Inflammatory macrophage (primary cell): ENCODE measurements around the gene MOGAT1.
A peak's percentile ranks its signal among the peaks of the same experiment; 100 is the strongest.
"Not testable (repeated sequence)": the region's sequence is repeated elsewhere in the genome, so short reads cannot be mapped to it uniquely, and the experiment has no call there.

Experiments
- DNase-seq, 2 donors: peaks; one replicate each; pipeline ENCODE4 v3.0.0-alpha.2; 2020 to 2022

Gene MOGAT1

GRCh38 chr2:222711315-222711940, 40.0 kb downstream of the MOGAT1 start:
- no peak for DNase-seq

GRCh38 chr2:222713002-222713401, 41.5 kb downstream of the MOGAT1 start:
- DNase-seq: no peak

- DNase-seq: no peak
Observed at GRCh38 chr2:222714361-222715241, 43.1 kb downstream of the MOGAT1 start.

- DNase-seq: no peak
Observed at GRCh38 chr2:222715742-222716141, 44.3 kb downstream of the MOGAT1 start.

GRCh38 chr2:222719787-222720186, 48.3 kb downstream of the MOGAT1 start:
- DNase-seq: peak; percentile 32 to 39

- not testable (repeated sequence) for DNase-seq
Observed at GRCh38 chr2:222721597-222721996, 50.1 kb downstream of the MOGAT1 start.

GRCh38 chr2:222722327-222722946, 51.0 kb downstream of the MOGAT1 start:
- DNase-seq: no peak

GRCh38 chr2:222724208-222724607, 52.8 kb downstream of the MOGAT1 start:
- no peak for DNase-seq

GRCh38 chr2:222728621-222729020, 57.2 kb downstream of the MOGAT1 start:
- DNase-seq: no peak

GRCh38 chr2:222730366-222730999, 59.0 kb downstream of the MOGAT1 start:
- DNase-seq: peak; percentile 72 to 75

- no peak for DNase-seq
Observed at GRCh38 chr2:222731201-222731621, 59.8 kb downstream of the MOGAT1 start.

GRCh38 chr2:222732489-222733178, 61.2 kb downstream of the MOGAT1 start:
- no peak for DNase-seq

- no peak for DNase-seq
Observed at GRCh38 chr2:222733470-222733845, 62.0 kb downstream of the MOGAT1 start.

- no peak for DNase-seq
Observed at GRCh38 chr2:222733846-222734702, 62.6 kb downstream of the MOGAT1 start.

- no peak for DNase-seq
Observed at GRCh38 chr2:222734703-222735014, 63.2 kb downstream of the MOGAT1 start.

GRCh38 chr2:222736301-222736700, 64.8 kb downstream of the MOGAT1 start:
- DNase-seq: peak in 1 of 2 donors; percentile 17

GRCh38 chr2:222736924-222737323, 65.5 kb downstream of the MOGAT1 start:
- no peak for DNase-seq

- DNase-seq: no peak
Observed at GRCh38 chr2:222738312-222738711, 66.9 kb downstream of the MOGAT1 start.

- DNase-seq: peak; percentile 25 to 56
Observed at GRCh38 chr2:222738809-222739208, 67.4 kb downstream of the MOGAT1 start.

GRCh38 chr2:222739939-222740338, 68.5 kb downstream of the MOGAT1 start:
- DNase-seq: peak; percentile 52

GRCh38 chr2:222743251-222743812, 71.9 kb downstream of the MOGAT1 start:
- peak; percentile 59 to 71 for DNase-seq
